ENCODE measurements around the gene FHL1. TPM values are rescaled to one million over a fixed set of nuclear protein-coding genes. Genes with fewer than 3 reads are reported as not detected.

FHL1 gene
- total and polyA plus RNA-seq, 12 donors, result 367 to 3,919 (median 2,586) TPM

DNA sequence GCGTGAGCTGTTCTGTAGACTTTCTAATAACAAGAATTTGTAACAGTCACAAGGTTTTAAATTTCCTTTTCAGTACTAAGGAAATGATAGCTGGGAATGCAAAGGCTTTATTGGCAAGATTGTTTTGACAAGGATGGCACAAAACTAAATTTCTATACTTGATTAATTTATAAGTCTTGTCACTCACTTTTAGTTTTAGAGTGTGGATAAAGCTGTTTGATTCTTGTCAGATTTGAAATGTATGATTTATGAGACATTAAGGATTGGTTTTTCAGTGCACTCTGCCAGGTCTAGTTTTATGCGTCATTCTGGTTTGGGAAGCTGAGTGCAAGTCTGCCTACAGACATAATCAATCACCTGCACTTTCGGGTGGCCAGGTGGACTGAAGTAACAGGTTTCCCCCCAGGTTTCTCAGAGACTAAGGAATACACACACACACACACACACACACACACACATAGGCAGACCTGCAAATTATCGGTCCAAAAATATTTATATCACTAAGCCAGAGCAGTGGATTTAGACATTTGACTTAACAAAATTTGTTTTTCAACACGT is 9.3 kb downstream of the FHL1 start:
- 53 to 64% methylated on average over 5 of the region's 5 CpGs for WGBS, 2 donors
- ATAC-seq, result no peak
- no peak for DNase-seq

DNA sequence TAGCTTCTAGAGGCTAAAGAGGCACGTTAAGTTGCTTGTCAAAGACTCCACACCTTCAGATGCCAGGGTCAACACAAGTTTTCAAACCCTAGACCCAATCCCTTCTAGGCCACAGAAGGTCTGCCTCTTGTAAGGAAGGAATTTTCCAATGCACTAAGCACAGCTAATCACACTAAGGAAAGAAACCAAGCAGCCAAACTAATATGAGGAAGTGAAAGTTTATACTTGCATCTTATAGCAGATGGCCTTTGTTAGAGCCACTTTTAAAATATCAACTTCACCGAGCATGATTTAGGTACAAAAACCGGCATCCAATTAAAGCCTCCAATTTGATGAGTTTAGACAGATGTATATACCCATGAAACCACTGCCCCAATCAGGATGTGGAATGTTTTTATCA is 9.9 kb downstream of the FHL1 start:
- no peak for ATAC-seq
- Histone ChIP-seq H3K27ac (peak overlapping the region in 4 of 10 donors; percentile 13 to 44 (median 32)), H3K36me3 (no peaks in the 10 kb centered on the region), H3K9me3 (no peaks in the 10 kb centered on the region), H3K4me1 (peaks cover 0 to 93% (median 11%) of the 10 kb centered on the region in 9 donors), H3K4me3 (no peak overlapping the region), H3K27me3 (peaks cover 0 to 15% (median 0%) of the 10 kb centered on the region in 7 donors)
- intact Hi-C loops (cut with DNase I), result no loop called here
- TF ChIP-seq, protein P1, sequence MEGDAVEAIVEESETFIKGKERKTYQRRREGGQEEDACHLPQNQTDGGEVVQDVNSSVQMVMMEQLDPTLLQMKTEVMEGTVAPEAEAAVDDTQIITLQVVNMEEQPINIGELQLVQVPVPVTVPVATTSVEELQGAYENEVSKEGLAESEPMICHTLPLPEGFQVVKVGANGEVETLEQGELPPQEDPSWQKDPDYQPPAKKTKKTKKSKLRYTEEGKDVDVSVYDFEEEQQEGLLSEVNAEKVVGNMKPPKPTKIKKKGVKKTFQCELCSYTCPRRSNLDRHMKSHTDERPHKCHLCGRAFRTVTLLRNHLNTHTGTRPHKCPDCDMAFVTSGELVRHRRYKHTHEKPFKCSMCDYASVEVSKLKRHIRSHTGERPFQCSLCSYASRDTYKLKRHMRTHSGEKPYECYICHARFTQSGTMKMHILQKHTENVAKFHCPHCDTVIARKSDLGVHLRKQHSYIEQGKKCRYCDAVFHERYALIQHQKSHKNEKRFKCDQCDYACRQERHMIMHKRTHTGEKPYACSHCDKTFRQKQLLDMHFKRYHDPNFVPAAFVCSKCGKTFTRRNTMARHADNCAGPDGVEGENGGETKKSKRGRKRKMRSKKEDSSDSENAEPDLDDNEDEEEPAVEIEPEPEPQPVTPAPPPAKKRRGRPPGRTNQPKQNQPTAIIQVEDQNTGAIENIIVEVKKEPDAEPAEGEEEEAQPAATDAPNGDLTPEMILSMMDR (IDR thresholded peaks at IDR 0.05), result no peak
- 32 to 36% methylated on average over 3 of the region's 3 CpGs for WGBS, 2 donors
- no peak for DNase-seq

More for the DNA sequence above, 9.3 kb downstream of the FHL1 start:
- TF ChIP-seq, protein P1 (IDR thresholded peaks at IDR 0.05), result no peak
- Histone ChIP-seq H3K4me1 (peaks cover 0 to 87% (median 11%) of the 10 kb centered on the region in 9 donors), H3K9me3 (no peaks in the 10 kb centered on the region), H3K27ac (peak overlapping the region in 3 of 10 donors; percentile 13 to 44 (median 25)), H3K27me3 (peaks cover 0 to 15% (median 0%) of the 10 kb centered on the region in 7 donors), H3K36me3 (no peaks in the 10 kb centered on the region), H3K4me3 (no peak overlapping the region)
- intact Hi-C loops (cut with DNase I), result no loop called here

DNA sequence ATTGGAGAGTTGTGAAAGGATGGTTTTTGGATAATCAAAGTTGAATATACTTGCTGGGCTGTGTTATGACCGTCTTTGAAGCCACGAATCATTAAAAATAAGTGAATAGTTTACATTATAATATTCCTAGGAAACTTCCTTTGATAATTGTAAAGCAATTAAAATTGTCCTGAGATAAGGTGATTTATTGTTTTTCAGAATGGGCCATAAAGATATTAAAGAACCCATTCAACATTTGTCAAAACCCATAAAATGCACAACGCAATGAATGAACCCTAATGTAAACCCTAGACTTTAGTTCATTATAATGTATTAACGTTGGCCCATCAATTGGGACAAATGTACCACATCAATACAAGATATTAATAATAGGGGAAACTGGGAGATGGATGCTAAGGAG is 11.4 kb downstream of the FHL1 start:
- H3K27me3 ChIP-seq, result peaks cover 0 to 16% (median 0%) of the 10 kb centered on the region in 7 donors
- H3K4me1 ChIP-seq, result peaks cover 0 to 96% (median 11%) of the 10 kb centered on the region in 9 donors
- DNase-seq (no peak), ATAC-seq (no peak)
- WGBS, 2 donors, result 88 to 96% methylated on average over 4 of the region's 4 CpGs
- H3K4me3 ChIP-seq, result no peak overlapping the region
- H3K36me3 ChIP-seq, result no peaks in the 10 kb centered on the region
- TF ChIP-seq, protein P1 (IDR thresholded peaks at IDR 0.05), result no peak
- intact Hi-C loops (cut with DNase I), result no loop called here
- no peak overlapping the region for H3K27ac ChIP-seq
- H3K9me3 ChIP-seq, result no peaks in the 10 kb centered on the region

DNA sequence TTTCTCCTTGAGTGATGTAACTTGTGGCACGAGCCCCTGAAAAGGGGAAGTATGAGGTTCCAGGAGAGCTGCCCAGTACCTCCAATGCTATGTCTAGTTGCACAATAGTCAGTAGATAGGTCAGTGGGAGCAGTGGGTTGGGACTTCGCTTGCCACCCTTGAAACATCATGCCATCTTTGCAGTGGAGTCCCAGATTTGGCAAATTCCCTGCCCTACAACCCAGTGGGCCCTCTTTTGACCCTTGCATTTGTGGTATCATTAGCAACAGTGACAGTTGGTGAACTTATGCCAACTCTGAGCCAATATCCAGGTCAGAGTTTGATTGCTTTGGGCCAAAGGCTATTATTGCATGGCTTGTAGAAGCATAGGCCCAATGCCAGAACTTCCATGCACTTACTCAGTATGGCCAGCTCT is 12.3 kb downstream of the FHL1 start:
- intact Hi-C loops (cut with DNase I), result loop anchor here in 4 of 10 donors (5.0 to 10.0 kb wide), 2 partner anchors 105 to 132 kb away; no protein-coding TSS in a partner anchor
- TF ChIP-seq, protein P1 (IDR thresholded peaks at IDR 0.05), result no peak
- H3K9me3 ChIP-seq, result no peaks in the 10 kb centered on the region
- no peaks in the 10 kb centered on the region for H3K36me3 ChIP-seq
- WGBS, 2 donors, result 62 to 72% methylated on average over 2 of the region's 2 CpGs
- no peak overlapping the region for H3K4me3 ChIP-seq
- ATAC-seq (peak in 4 of 8 donors; percentile 25 to 55 (median 48)), DNase-seq (no peak)
- peaks cover 0 to 95% (median 11%) of the 10 kb centered on the region in 9 donors for H3K4me1 ChIP-seq
- peaks cover 0 to 20% (median 0%) of the 10 kb centered on the region in 7 donors for H3K27me3 ChIP-seq
- peak overlapping the region in 3 of 10 donors; percentile 9 to 44 (median 19) for H3K27ac ChIP-seq

Measured in heart right ventricle (tissue), 16 donors.